Renal cortex interstitium (tissue), 11 donors: ENCODE results near the gene ATP8B2. TPM values are rescaled to one million over a fixed set of nuclear protein-coding genes. Genes with fewer than 3 reads are reported as not detected.
A peak's percentile ranks its signal among the peaks of the same experiment; 100 is the strongest.
"Not testable (repeated sequence)": the region's sequence is repeated elsewhere in the genome, so short reads cannot be mapped to it uniquely, and the experiment has no call there.

Experiments used
- DNase-seq, 11 donors: peaks; one replicate each; pipeline ENCODE4 v3.0.0-alpha.2; 2013; ENCODE audit warnings: low read depth in 9 of 11, low spot score in 4 of 11; ENCODE audit errors: extremely low read depth in 1 of 11
- polyA plus RNA-seq, 3 donors: library from polyadenylated mRNA; unstranded; fragments of 120-200 nt; gene quantifications; one replicate each; pipeline ENCODE4 v1.2.1, GENCODE V29; 2013; ENCODE audit not compliant: insufficient read length in 3 of 3

ATP8B2 gene
- polyA plus RNA-seq, 3 donors = 25.1 to 28.1 (median 25.7) TPM

- DNase-seq = no peak
Observed at GRCh38 chr1:154337253-154337894, 12.0 kb downstream of the ATP8B2 start.

DNA sequence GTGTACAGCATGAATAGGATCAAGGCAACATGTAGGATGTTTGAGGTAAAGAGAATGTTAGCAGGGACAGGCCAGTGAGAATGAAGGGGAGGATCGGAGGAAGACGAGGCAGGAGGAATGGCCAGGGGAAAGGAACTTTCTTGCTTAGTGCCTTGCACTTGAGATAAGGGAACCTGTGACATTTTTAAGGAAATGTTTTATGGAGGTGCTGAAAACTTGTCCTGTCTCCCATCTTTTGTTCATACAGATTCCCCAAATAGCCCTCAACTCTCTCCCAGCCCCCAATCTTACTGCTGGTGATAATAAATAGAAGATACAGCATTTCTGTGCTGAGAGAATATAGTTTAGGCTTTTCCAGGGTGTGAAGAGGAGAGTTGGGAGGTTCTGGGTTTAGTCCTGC lies 13.6 kb downstream of the ATP8B2 start:
- no peak for DNase-seq

DNA sequence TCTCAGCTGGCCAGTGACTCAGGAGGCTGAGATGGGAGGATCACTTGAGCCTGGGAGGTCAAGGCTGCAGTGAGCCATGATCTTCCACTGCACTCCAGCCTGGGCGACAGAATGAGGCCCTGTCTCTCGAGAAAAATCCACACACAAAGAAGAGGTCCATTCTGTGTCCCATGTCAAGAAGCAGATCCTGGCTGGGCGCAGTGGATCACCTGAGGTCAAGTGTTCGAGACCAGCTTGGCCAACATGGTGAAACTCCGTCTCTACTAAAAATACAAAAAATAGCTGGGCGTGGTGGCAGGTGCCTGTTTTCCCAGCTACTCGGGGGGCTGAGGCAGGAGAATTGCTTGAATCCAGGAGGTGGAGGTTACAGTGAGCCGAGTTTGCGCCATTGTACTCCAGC lies 16.0 kb downstream of the ATP8B2 start:
- not testable (repeated sequence) for DNase-seq

GRCh38 chr1:154342132-154342531 lies 16.8 kb downstream of the ATP8B2 start:
- no peak for DNase-seq

- no peak for DNase-seq
Observed at GRCh38 chr1:154342836-154343472, 17.6 kb downstream of the ATP8B2 start.

- DNase-seq = no peak
Observed at GRCh38 chr1:154344977-154345837, 19.9 kb downstream of the ATP8B2 start.

DNA sequence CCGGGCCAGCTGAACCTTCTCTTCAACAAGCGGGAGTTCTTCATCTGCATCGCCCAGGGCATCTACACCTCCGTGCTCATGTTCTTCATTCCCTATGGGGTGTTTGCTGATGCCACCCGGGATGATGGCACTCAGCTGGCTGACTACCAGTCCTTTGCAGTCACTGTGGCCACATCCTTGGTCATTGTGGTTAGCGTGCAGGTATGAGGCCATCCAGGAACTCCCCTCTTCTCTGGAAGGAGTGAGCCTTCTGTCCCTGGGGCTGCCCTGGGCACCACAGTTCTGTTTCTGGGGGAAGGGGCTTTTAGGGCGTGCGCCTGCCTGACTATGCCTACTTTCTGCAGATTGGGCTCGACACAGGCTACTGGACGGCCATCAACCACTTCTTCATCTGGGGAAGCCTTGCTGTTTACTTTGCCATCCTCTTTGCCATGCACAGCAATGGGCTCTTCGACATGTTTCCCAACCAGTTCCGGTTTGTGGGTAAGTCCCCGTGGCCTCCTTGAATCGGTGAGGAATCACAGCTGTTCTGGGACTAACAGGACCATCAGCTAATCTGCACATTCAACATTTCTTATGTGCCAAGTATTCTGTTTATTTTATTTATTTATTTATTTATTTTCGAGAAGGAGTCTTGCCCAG lies 21.1 kb downstream of the ATP8B2 start:
- no peak for DNase-seq

- DNase-seq = no peak
Observed at GRCh38 chr1:154347961-154348360, 22.6 kb downstream of the ATP8B2 start.

DNA sequence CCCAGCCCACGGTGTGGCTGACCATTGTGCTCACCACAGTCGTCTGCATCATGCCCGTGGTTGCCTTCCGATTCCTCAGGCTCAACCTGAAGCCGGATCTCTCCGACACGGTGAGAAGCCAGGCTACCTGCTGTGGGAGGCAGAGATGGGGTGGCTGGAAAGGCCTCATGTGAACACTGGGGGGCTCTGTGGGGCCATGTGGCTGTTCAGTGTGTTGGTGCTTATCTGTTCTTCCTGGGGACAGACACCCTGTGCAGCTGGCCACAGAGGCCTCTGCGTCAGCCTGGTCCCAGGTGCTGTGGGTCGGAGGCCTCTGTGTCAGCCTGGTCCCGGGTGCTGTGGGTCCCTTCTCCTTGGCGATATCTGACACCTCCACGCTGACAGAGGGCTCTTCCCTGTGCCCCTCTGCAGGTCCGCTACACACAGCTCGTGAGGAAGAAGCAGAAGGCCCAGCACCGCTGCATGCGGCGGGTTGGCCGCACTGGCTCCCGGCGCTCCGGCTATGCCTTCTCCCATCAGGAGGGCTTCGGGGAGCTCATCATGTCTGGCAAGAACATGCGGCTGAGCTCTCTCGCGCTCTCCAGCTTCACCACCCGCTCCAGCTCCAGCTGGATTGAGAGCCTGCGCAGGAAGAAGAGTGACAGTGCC lies 23.2 kb downstream of the ATP8B2 start:
- no peak for DNase-seq

DNA sequence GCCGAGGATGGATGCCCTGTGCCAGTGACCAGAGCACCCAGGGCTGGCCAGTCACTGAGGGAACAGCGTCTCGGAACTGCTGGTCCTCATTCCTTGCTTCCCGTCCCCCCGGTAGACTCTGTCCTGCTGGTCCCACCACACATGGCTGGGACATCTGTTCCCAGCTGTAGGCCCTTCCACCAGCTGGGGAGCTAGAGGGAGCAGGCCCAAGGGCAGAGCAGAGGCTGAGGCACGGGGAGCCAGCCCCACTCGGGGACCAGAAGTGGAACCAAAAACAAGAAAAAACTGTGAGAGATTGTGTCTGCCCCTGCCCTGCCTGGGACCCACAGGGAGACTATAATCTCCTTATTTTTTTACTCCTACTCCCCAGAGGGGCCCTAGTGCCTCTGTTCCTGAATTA lies 23.8 kb downstream of the ATP8B2 start:
- DNase-seq = no peak

GRCh38 chr1:154350383-154350782 lies 25.1 kb downstream of the ATP8B2 start:
- DNase-seq = no peak

- DNase-seq = no peak
Observed at GRCh38 chr1:154351363-154352068, 26.2 kb downstream of the ATP8B2 start.

GRCh38 chr1:154352245-154352580 lies 26.9 kb downstream of the ATP8B2 start:
- DNase-seq = no peak

DNA sequence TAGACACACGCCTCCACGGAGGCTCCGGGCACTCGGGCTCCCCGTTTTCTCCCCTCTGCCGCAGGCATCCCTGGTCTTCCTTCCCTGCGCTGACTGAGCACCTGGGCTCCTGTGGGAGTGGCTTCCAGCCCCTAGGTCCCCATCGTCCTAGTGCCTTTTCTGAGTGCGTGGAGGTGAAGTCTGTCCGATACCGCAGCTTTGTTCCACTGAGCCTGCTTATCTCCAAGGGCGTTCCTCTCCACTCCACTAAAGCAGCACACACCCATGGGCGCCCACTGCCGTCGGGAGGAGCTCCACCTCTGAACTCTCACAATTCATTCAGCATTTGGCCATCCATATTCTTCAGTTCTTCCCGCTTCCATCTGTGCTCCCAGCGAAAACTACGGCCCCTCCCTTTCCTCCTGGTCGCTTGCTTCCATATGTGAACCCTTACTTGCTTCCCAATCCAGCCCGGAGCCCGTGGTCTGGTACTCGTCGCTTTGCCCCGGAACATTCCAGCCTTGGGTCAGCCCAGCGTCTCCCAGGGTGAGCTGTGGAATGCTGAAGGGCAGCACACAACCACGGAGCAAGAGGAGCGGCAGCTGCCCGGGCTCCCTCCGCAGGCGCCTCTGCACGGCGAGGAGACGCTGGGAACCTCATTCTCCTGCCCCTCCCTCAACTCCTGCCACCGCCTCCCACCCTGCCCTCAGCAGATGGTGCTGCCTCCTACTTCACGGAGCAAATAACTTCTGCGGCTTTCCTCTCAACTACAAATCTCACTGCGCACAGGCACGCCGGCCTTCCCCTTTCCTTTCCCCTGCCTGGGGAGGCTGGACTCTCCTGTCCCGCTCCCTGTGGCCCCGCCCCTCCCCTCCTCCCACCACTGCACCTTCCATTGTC lies 27.5 kb downstream of the ATP8B2 start:
- peak in 5 of 11 donors; percentile 17 to 41 (median 35) for DNase-seq

- DNase-seq = peak in 1 of 11 donors; percentile 11
Observed at GRCh38 chr1:154353460-154353904, 28.2 kb downstream of the ATP8B2 start.

DNA sequence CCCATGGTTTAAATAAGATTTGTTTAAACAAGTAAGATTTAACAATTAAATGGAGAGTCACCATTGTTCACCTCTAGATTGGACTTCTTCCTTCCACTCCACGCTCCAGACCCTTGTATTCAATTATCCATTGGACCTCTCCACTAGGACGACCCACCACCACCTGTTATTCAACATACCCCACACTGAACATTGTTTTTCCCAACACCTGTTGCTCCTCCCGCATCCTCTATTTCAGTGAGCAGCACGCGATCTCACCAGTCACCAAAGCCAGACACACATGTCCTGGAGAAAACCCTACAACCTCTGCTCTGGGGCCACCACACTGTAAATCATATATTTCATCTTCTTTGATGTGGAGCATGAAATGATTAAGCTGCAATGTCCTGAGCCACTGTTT lies 28.6 kb downstream of the ATP8B2 start:
- no peak for DNase-seq

DNA sequence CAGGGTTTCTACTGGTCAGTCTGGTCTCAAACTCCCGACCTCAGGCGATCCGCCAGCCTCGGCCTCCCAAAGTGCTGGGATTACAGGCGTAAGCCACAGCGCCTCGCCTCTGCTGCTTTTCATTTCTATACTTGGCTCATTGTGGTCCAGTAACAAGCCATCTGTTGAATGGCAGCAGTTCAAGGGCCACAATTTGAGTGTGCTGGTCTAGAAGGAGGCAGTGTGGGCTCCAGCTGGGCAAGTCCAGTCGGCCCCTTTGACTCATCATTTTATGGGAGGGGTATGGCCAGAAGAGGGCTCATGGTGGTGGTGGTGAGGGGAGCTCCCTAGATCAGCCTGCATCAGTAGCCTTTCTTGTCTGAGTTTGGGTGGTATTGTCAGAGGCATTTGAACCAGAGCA lies 33.2 kb downstream of the ATP8B2 start:
- no peak for DNase-seq

DNA sequence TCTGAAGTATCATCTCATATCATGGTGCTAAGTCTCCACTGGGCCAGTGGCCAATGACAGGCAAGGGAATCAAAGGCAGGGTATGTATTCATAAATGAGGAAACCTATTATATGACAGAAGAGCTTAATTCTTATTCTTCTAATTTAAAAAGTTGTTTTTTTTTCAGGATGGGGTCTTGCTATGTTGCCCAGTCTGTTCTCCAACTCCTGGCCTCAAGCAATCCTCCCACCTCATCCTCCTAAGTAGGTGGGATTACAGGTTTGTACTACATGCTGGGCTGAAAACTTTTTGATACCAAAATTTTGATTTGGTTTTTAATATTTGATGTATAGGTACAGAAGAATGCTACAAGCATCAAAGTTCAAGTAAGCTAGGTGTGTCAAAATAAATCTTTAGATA lies 35.0 kb downstream of the ATP8B2 start:
- DNase-seq = no peak
